Keratinocyte (primary cell): Measurements from ENCODE around the gene PTBP3. TPM values are rescaled to one million over a fixed set of nuclear protein-coding genes. Genes with fewer than 3 reads are reported as not detected.
"Not testable (repeated sequence)": the region's sequence is repeated elsewhere in the genome, so short reads cannot be mapped to it uniquely, and the experiment has no call there.

ENCODE experiments used
- DNase-seq: peaks from one replicate; pipeline ENCODE4 v3.0.0-alpha.2; 2011; ENCODE audit warnings: low read depth, missing footprints, low spot score
- FAIRE-seq: peaks from 2 replicates; lab custom pipeline; 2011; peaks lifted over from hg19 to GRCh38; lab: Jason Lieb, UNC
- H2AFZ ChIP-seq: 2 replicates; pipeline ENCODE4 v1.6.0; 2012; ENCODE audit warnings: low read length, control low read depth, inconsistent platforms; ENCODE audit not compliant: control insufficient read depth
- H3K27ac ChIP-seq: 2 replicates; pipeline ENCODE4 v1.5.1; 2011; ENCODE audit warnings: low read length; ENCODE audit not compliant: control insufficient read depth, insufficient read depth
- H3K27me3 ChIP-seq: 3 replicates; pipeline ENCODE4 v1.6.0; 2011; ENCODE audit warnings: low read length; ENCODE audit not compliant: control insufficient read depth, insufficient read depth; ENCODE audit errors: extremely low read depth
- H3K36me3 ChIP-seq, 2 experiments: 2 replicates in 1 of 2; 3 replicates in 1 of 2; pipeline ENCODE4 v1.5.1; 2011; ENCODE audit warnings: low read length in 2 of 2, mild to moderate bottlenecking in 1 of 2; ENCODE audit not compliant: control insufficient read depth in 2 of 2, insufficient read depth in 2 of 2; ENCODE audit errors: extremely low read depth in 1 of 2
- H3K4me1 ChIP-seq: 3 replicates; pipeline ENCODE4 v1.5.1; 2011; ENCODE audit warnings: low read length; ENCODE audit not compliant: control insufficient read depth, insufficient read depth; ENCODE audit errors: extremely low read depth
- H3K4me2 ChIP-seq: 3 replicates; pipeline ENCODE4 v1.6.0; 2011; ENCODE audit warnings: low read depth, low read length; ENCODE audit not compliant: control insufficient read depth, insufficient read depth; ENCODE audit errors: extremely low read depth
- H3K4me3 ChIP-seq, 3 experiments: fragments of 200-600 bp in 1 of 3; sonication (generic) in 1 of 3; 2 replicates in 2 of 3; 3 replicates in 1 of 3; pipeline ENCODE4 v1.5.1; 2011 to 2016; ENCODE audit warnings: low read length in 3 of 3, mild to moderate bottlenecking in 3 of 3, control low read depth in 2 of 3, inconsistent platforms in 1 of 3, low read depth in 1 of 3, mixed read lengths in 1 of 3, mixed run types in 1 of 3, moderate library complexity in 1 of 3; ENCODE audit not compliant: control insufficient read depth in 2 of 3, insufficient read depth in 2 of 3; ENCODE audit errors: extremely low read depth in 1 of 3
- H3K79me2 ChIP-seq: 2 replicates; pipeline ENCODE4 v1.6.0; 2012; ENCODE audit warnings: low read length; ENCODE audit not compliant: control insufficient read depth, insufficient read depth
- H3K9ac ChIP-seq: 3 replicates; pipeline ENCODE4 v1.6.0; 2011; ENCODE audit warnings: low read length; ENCODE audit not compliant: control insufficient read depth, insufficient read depth; ENCODE audit errors: extremely low read depth
- H3K9me1 ChIP-seq: 3 replicates; pipeline ENCODE4 v1.6.0; 2011; ENCODE audit warnings: low read length; ENCODE audit not compliant: control insufficient read depth, insufficient read depth; ENCODE audit errors: extremely low read depth
- H3K9me3 ChIP-seq: 2 replicates; pipeline ENCODE4 v1.5.1; 2012; ENCODE audit warnings: low read depth, low read length; ENCODE audit not compliant: control insufficient read depth
- H4K20me1 ChIP-seq: 3 replicates; pipeline ENCODE4 v1.6.0; 2011; ENCODE audit warnings: low read length; ENCODE audit not compliant: control insufficient read depth, insufficient read depth; ENCODE audit errors: extremely low read depth
- CTCF ChIP-seq, 3 experiments: IDR thresholded peaks in 1 of 3; conservative IDR thresholded peaks in 1 of 3; optimal IDR thresholded peaks in 1 of 3; 2 replicates in 2 of 3; 3 replicates in 1 of 3; pipeline versions ENCODE3 to v1.5.1; 2011; ENCODE audit warnings: low read length in 3 of 3, mild to moderate bottlenecking in 3 of 3, moderate library complexity in 2 of 3, control low read depth in 1 of 3, inconsistent platforms in 1 of 3; ENCODE audit not compliant: insufficient read depth in 2 of 3; ENCODE audit errors: extremely low read depth in 1 of 3
- EZH2 ChIP-seq: IDR thresholded peaks from one replicate; pipeline ENCODE4 v1.6.1; 2012; ENCODE audit warnings: inconsistent platforms, mild to moderate bottlenecking, low read length, moderate library complexity
- dilution Hi-C: fragments of 300-500 bp; cut with MboI; formaldehyde crosslinking; loops from one replicate; pipeline ENCODE4 v1.7.0; 2020; ENCODE audit warnings: low sequenced_read_pairs; ENCODE audit not compliant: extremely low pct_ligation_motif_present
- polyA plus RNA-seq, 5 experiments: library from polyadenylated mRNA; depleted of rRNA in 3 of 5; stranded (reverse) in 3 of 5; stranded (forward) in 1 of 5; unstranded in 1 of 5; fragments of >200 nt; gene quantifications; 1 replicate in 1 of 5; 2 replicates in 3 of 5; 3 replicates in 1 of 5; pipeline versions ENCODE4 v1.2.1 to v1.2.3, GENCODE V29; 2011 to 2012; ENCODE audit warnings: missing spikeins in 2 of 5, low read depth in 1 of 5, low replicate concordance in 1 of 5

Gene PTBP3
- polyA plus RNA-seq, 1 donor (not counting 4 experiments of a cell fraction or from before 2014, with no cell fraction given) = 51.0 TPM

GRCh38 chr9:112271466-112272098 is 61.8 kb downstream of the PTBP3 start:
- Histone ChIP-seq H3K79me2 (peaks cover 71% of the 10 kb centered on the region), H3K4me2 (no peak overlapping the region), H3K27ac (no peak overlapping the region), H3K4me1 (peaks cover 4% of the 10 kb centered on the region), H4K20me1 (peaks cover 4% of the 10 kb centered on the region), H3K4me3 (no peak overlapping the region), H3K36me3 (peaks cover 3 to 12% of the 10 kb centered on the region in 2 experiments), H3K9ac (no peak overlapping the region), H3K9me1 (no peaks in the 10 kb centered on the region), H3K27me3 (no peaks in the 10 kb centered on the region), H2AFZ (no peak overlapping the region), H3K9me3 (no peaks in the 10 kb centered on the region)
- TF ChIP-seq CTCF (optimal IDR thresholded peaks at IDR 0.05 in 1 of 3, IDR thresholded peaks at IDR 0.05 in 1 of 3, conservative IDR thresholded peaks at IDR 0.05 in 1 of 3; ENCODE audit: extremely low read depth in 1 of 3, insufficient read depth in 2 of 3, low read length in 3 of 3) (no peak), EZH2 (no peak)
- dilution Hi-C loops = no loop called here
- DNase-seq (no peak), FAIRE-seq (no peak)

- H3K9ac ChIP-seq = no peak overlapping the region
- H3K36me3 ChIP-seq = peaks cover 6 to 13% of the 10 kb centered on the region in 2 experiments
- no peak for TF ChIP-seq EZH2
- TF ChIP-seq CTCF (optimal IDR thresholded peaks at IDR 0.05 in 1 of 3, IDR thresholded peaks at IDR 0.05 in 1 of 3, conservative IDR thresholded peaks at IDR 0.05 in 1 of 3; ENCODE audit: extremely low read depth in 1 of 3, insufficient read depth in 2 of 3, low read length in 3 of 3) = no peak
- no peaks in the 10 kb centered on the region for H3K9me1 ChIP-seq
- H3K79me2 ChIP-seq = peaks cover 64% of the 10 kb centered on the region
- FAIRE-seq = no peak
- dilution Hi-C loops = no loop called here
- H2AFZ ChIP-seq = no peak overlapping the region
- DNase-seq = no peak
- peaks cover 4% of the 10 kb centered on the region for H4K20me1 ChIP-seq
- no peak overlapping the region for H3K27ac ChIP-seq
- no peaks in the 10 kb centered on the region for H3K27me3 ChIP-seq
- H3K4me2 ChIP-seq = no peak overlapping the region
- no peak overlapping the region for H3K4me3 ChIP-seq
- H3K4me1 ChIP-seq = peaks cover 4% of the 10 kb centered on the region
- H3K9me3 ChIP-seq = no peaks in the 10 kb centered on the region
These were observed 65.0 kb downstream of the PTBP3 start for GRCh38 chr9:112268413-112268812.

- H4K20me1 ChIP-seq, dilution Hi-C loops, H3K4me2 ChIP-seq, H3K4me1 ChIP-seq, H3K9me1 ChIP-seq, H3K27me3 ChIP-seq, DNase-seq, H3K27ac ChIP-seq, H3K4me3 ChIP-seq, FAIRE-seq, H3K9me3 ChIP-seq, H3K9ac ChIP-seq, H2AFZ ChIP-seq: not testable (repeated sequence)
- peaks cover 6 to 13% of the 10 kb centered on the region in 2 experiments for H3K36me3 ChIP-seq
- peaks cover 58% of the 10 kb centered on the region for H3K79me2 ChIP-seq
These were observed 66.3 kb downstream of the PTBP3 start for GRCh38 chr9:112267086-112267485.
